Loucy (cell line): ENCODE data around the gene CNTNAP2.

Experiments
- H2AFZ ChIP-seq: fragments of 200-600 bp; sonication (generic); 2 replicates; pipeline ENCODE4 v1.6.0; 2016; ENCODE audit warnings: antibody characterized with exemption, mild to moderate bottlenecking, low read length, moderate library complexity
- H3F3A ChIP-seq: fragments of 200-600 bp; 2 replicates; pipeline ENCODE4 v1.6.0; 2016; ENCODE audit warnings: antibody characterized with exemption, low read depth, mild to moderate bottlenecking
- H3K27me3 ChIP-seq: fragments of 200-600 bp; sonication (generic); 2 replicates; pipeline ENCODE4 v1.6.1; 2014; ENCODE audit warnings: low read length, mild to moderate bottlenecking; ENCODE audit not compliant: insufficient read depth, poor library complexity, severe bottlenecking
- H3K36me3 ChIP-seq: fragments of 200-600 bp; sonication (generic); 2 replicates; pipeline ENCODE4 v1.6.1; 2016; ENCODE audit warnings: low read length; ENCODE audit not compliant: insufficient read depth
- H3K4me1 ChIP-seq: fragments of 200-600 bp; sonication (generic); 2 replicates; pipeline ENCODE4 v1.5.1; 2014; ENCODE audit warnings: low read length, mild to moderate bottlenecking; ENCODE audit not compliant: insufficient read depth, poor library complexity, severe bottlenecking
- H3K4me2 ChIP-seq: fragments of 200-600 bp; sonication (generic); 2 replicates; pipeline ENCODE4 v1.6.0; 2014; ENCODE audit warnings: antibody characterized with exemption, low read length, low read depth, mild to moderate bottlenecking; ENCODE audit not compliant: poor library complexity, severe bottlenecking
- H3K4me3 ChIP-seq: fragments of 200-600 bp; sonication (generic); 2 replicates; pipeline ENCODE4 v1.5.1; 2014; ENCODE audit warnings: low read length, mild to moderate bottlenecking, mixed read lengths; ENCODE audit not compliant: poor library complexity, severe bottlenecking
- H3K79me2 ChIP-seq: fragments of 200-600 bp; sonication (generic); 2 replicates; pipeline ENCODE4 v1.6.1; 2014; ENCODE audit warnings: low read length; ENCODE audit not compliant: insufficient read depth
- H3K9ac ChIP-seq: fragments of 200-600 bp; sonication (generic); 2 replicates; pipeline ENCODE4 v1.6.0; 2014; ENCODE audit warnings: mild to moderate bottlenecking, low read depth, low read length, moderate library complexity; ENCODE audit not compliant: poor library complexity, severe bottlenecking
- H3K9me2 ChIP-seq: fragments of 200-600 bp; sonication (generic); replicated peaks from 2 replicates; pipeline ENCODE4 v1.6.1; 2016; ENCODE audit warnings: low read depth, low read length, mixed read lengths
- H3K9me3 ChIP-seq: fragments of 200-600 bp; sonication (generic); 2 replicates; pipeline ENCODE4 v1.6.1; 2014; ENCODE audit warnings: mild to moderate bottlenecking, antibody characterized with exemption, low read length, low read depth; ENCODE audit not compliant: insufficient read depth
- H4K20me1 ChIP-seq: fragments of 200-600 bp; sonication (generic); 2 replicates; pipeline ENCODE4 v1.6.0; 2014; ENCODE audit warnings: antibody characterized with exemption, low read length, mild to moderate bottlenecking; ENCODE audit not compliant: insufficient read depth, poor library complexity, severe bottlenecking
- EZH2phosphoT487 ChIP-seq: fragments of 200-600 bp; IDR thresholded peaks from 2 replicates; pipeline ENCODE4 v1.6.1; 2018; ENCODE audit warnings: antibody characterized with exemption, mild to moderate bottlenecking, moderate library complexity, borderline replicate concordance
- TF ChIP-seq, protein P1 (sequence below): fragments of 200-600 bp; sonication (generic); conservative IDR thresholded peaks from 2 replicates; pipeline ENCODE4 v1.5.1; 2014; ENCODE audit warnings: mild to moderate bottlenecking, antibody characterized with exemption, low read length

The CNTNAP2 gene

DNA sequence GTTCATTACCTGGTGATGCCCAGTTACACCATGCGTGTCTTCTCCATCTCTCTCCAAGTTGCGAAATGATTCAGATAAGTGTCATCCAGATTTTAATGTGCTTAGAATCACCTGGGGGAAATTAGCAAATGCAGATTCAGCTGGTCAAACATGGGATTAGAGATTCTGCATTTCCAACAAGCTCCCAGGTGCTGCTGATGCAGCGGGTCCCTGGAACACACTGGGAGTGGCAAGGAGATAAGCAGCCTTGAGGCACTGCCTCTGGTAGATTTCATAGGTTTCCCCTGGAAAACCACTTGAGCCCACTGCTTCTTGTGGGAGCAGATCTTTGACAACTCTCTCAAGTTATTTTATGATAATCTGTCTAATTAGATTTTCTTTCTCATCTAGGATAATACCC, 2278.0 kb downstream of the CNTNAP2 start:
- Histone ChIP-seq H3F3A (no peaks in the 10 kb centered on the region), H3K79me2 (no peaks in the 10 kb centered on the region), H3K36me3 (no peaks in the 10 kb centered on the region), H4K20me1 (no peaks in the 10 kb centered on the region), H3K9me3 (peaks cover 6% of the 10 kb centered on the region; the same call in 1 of the 2 replicates), H3K9ac (no peak overlapping the region), H3K4me2 (no peak overlapping the region), H3K4me3 (no peak overlapping the region), H2AFZ (no peak overlapping the region), H3K9me2 (no peaks in the 10 kb centered on the region), H3K27me3 (no peaks in the 10 kb centered on the region), H3K4me1 (no peaks in the 10 kb centered on the region)
- TF ChIP-seq, protein P1, sequence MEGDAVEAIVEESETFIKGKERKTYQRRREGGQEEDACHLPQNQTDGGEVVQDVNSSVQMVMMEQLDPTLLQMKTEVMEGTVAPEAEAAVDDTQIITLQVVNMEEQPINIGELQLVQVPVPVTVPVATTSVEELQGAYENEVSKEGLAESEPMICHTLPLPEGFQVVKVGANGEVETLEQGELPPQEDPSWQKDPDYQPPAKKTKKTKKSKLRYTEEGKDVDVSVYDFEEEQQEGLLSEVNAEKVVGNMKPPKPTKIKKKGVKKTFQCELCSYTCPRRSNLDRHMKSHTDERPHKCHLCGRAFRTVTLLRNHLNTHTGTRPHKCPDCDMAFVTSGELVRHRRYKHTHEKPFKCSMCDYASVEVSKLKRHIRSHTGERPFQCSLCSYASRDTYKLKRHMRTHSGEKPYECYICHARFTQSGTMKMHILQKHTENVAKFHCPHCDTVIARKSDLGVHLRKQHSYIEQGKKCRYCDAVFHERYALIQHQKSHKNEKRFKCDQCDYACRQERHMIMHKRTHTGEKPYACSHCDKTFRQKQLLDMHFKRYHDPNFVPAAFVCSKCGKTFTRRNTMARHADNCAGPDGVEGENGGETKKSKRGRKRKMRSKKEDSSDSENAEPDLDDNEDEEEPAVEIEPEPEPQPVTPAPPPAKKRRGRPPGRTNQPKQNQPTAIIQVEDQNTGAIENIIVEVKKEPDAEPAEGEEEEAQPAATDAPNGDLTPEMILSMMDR, result no peak
- no peak for TF ChIP-seq EZH2phosphoT487

GRCh38 chr7:148395352-148395811, 2278.8 kb downstream of the CNTNAP2 start:
- no peaks in the 10 kb centered on the region for H3K36me3 ChIP-seq
- H3K4me1 ChIP-seq, result no peaks in the 10 kb centered on the region
- no peaks in the 10 kb centered on the region for H3F3A ChIP-seq
- H3K4me3 ChIP-seq, result no peak overlapping the region
- TF ChIP-seq, protein P1, result no peak
- TF ChIP-seq EZH2phosphoT487, result no peak
- H3K9ac ChIP-seq, result no peak overlapping the region
- H3K9me2 ChIP-seq, result no peaks in the 10 kb centered on the region
- H3K79me2 ChIP-seq, result no peaks in the 10 kb centered on the region
- H4K20me1 ChIP-seq, result no peaks in the 10 kb centered on the region
- H2AFZ ChIP-seq, result no peak overlapping the region
- H3K4me2 ChIP-seq, result no peak overlapping the region
- no peaks in the 10 kb centered on the region for H3K27me3 ChIP-seq
- 0 out of 2 replicates have a peak, but pooled peaks cover 4% of the 10 kb centered on the region for H3K9me3 ChIP-seq

DNA sequence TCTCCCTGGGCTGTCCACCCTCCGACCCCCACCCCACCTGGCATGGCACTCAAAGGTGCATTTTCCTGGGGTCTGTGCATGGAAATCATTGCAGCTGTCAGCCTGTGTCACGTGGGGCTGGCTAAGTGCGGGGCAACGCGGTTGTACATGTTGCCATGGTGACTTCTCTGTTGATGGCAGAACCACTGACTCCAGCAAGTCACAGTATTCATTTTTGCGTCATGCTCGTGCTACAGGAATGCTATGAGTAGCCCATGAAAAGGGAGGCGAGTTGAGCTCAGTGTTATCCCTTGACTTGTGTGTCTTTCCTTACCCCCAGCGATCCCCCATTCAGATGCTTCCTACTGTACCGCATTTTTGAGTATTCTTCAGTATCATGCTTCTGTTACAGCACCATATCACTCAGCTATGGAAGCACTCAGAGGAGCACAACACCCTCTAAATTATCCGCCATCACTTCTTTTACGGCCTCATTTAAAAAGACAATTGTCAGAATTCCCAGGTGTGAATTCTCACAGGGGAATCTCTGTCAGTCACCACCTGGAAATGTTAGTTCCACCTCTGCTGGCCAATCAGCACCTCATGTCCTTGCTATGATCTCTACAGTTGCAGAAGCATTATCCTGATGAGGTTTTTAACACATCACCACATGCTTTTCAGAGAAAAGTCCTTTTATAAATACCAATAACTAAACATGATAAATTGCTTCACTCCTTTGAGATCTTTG, 2279.6 kb downstream of the CNTNAP2 start:
- H3K9me3 ChIP-seq, result 0 out of 2 replicates have a peak, but pooled peaks cover 4% of the 10 kb centered on the region
- no peaks in the 10 kb centered on the region for H3K9me2 ChIP-seq
- H3K4me2 ChIP-seq, result no peak overlapping the region
- no peaks in the 10 kb centered on the region for H3K79me2 ChIP-seq
- H3K4me3 ChIP-seq, result no peak overlapping the region
- no peak overlapping the region for H3K9ac ChIP-seq
- no peaks in the 10 kb centered on the region for H3K36me3 ChIP-seq
- H4K20me1 ChIP-seq, result no peaks in the 10 kb centered on the region
- H3K27me3 ChIP-seq, result no peaks in the 10 kb centered on the region
- H2AFZ ChIP-seq, result no peak overlapping the region
- no peaks in the 10 kb centered on the region for H3K4me1 ChIP-seq
- TF ChIP-seq EZH2phosphoT487, result no peak
- TF ChIP-seq, protein P1, result no peak
- H3F3A ChIP-seq, result no peaks in the 10 kb centered on the region
